Panc1 (cell line): Measurements from ENCODE around the gene MTA1. TPM values are rescaled to one million over a fixed set of nuclear protein-coding genes. Genes with fewer than 3 reads are reported as not detected.

Experiments
- ATAC-seq: fragments of 200-7000 bp; cut with Tn5 transposase; 2 replicates; pipeline ENCODE4 v1.9.1; 2020; ENCODE audit warnings: mild to moderate bottlenecking, moderate library complexity
- BruUV-seq: library from RNA; stranded (reverse); fragments of 400-500 nt; replicated peaks from 2 replicates; lab custom pipeline; 2021; lab: Mats Ljungman, UMichigan
- CTCF ChIA-PET: fragments of 300-600 bp; sonication (Branson Sonifier 250); formaldehyde crosslinking; loops from one replicate; lab custom pipeline; 2022; ENCODE audit warnings: antibody characterized with exemption; lab: Charles Lee
- POLR2A ChIA-PET: fragments of 300-600 bp; sonication (Branson Sonifier 250); formaldehyde crosslinking; loops from one replicate; lab custom pipeline; 2022; ENCODE audit warnings: antibody characterized with exemption; lab: Charles Lee
- DNase-seq: peaks from one replicate; pipeline ENCODE4 v3.0.0-alpha.2; 2010; ENCODE audit warnings: low read depth, low spot score
- H3K27ac ChIP-seq: 2 replicates; pipeline ENCODE4 v1.5.1; 2011; ENCODE audit warnings: mild to moderate bottlenecking, low read length, inconsistent platforms
- H3K27me3 ChIP-seq: fragments of 200-500 bp; sonication (Bioruptor generic); 2 replicates; pipeline ENCODE4 v1.6.0; 2014; ENCODE audit warnings: low read length, inconsistent platforms; ENCODE audit not compliant: control insufficient read depth, insufficient read depth
- H3K36me3 ChIP-seq: fragments of 200-500 bp; sonication (Bioruptor generic); 2 replicates; pipeline ENCODE4 v1.5.1; 2014; ENCODE audit warnings: inconsistent platforms, mild to moderate bottlenecking, low read length, moderate library complexity; ENCODE audit not compliant: control insufficient read depth, insufficient read depth
- H3K4me1 ChIP-seq: 2 replicates; pipeline ENCODE4 v1.5.1; 2011; ENCODE audit warnings: inconsistent platforms, mild to moderate bottlenecking, low read length, moderate library complexity; ENCODE audit not compliant: control insufficient read depth, insufficient read depth
- H3K4me3 ChIP-seq, 2 experiments: 2 replicates each; pipeline ENCODE4 v1.5.1; 2011 to 2012; ENCODE audit warnings: low read depth in 2 of 2, low read length in 2 of 2, mild to moderate bottlenecking in 2 of 2, inconsistent platforms in 1 of 2, moderate library complexity in 1 of 2
- H3K9me3 ChIP-seq: fragments of 200-500 bp; sonication (Bioruptor generic); 2 replicates; pipeline ENCODE4 v1.5.1; 2014; ENCODE audit warnings: low read depth, mild to moderate bottlenecking, inconsistent platforms, low read length, moderate library complexity; ENCODE audit not compliant: control insufficient read depth, insufficient read depth
- CTCF ChIP-seq: fragments of 450-650 bp; IDR thresholded peaks from 2 replicates; pipeline ENCODE4 v1.5.1; 2017; ENCODE audit warnings: mild to moderate bottlenecking
- POLR2AphosphoS5 ChIP-seq: IDR thresholded peaks from 2 replicates; pipeline ENCODE4 v1.6.1; 2012; ENCODE audit warnings: mild to moderate bottlenecking, low read depth, low read length, moderate library complexity
- REST ChIP-seq, 2 experiments: IDR thresholded peaks; 2 replicates each; pipeline ENCODE4 v1.6.1; 2011 to 2012; ENCODE audit warnings: low read depth in 2 of 2, control low read depth in 1 of 2, low read length in 1 of 2, mild to moderate bottlenecking in 1 of 2, moderate library complexity in 1 of 2; ENCODE audit not compliant: insufficient read depth in 1 of 2
- SIN3A ChIP-seq: IDR thresholded peaks from 2 replicates; pipeline ENCODE4 v1.6.1; 2012; ENCODE audit warnings: low read depth, mild to moderate bottlenecking, low read length, moderate library complexity, borderline replicate concordance; ENCODE audit not compliant: insufficient read depth
- TCF7L2 ChIP-seq: IDR thresholded peaks from 2 replicates; pipeline ENCODE4 v1.6.1; 2011; ENCODE audit warnings: mild to moderate bottlenecking, low read depth, low read length, inconsistent platforms
- in situ Hi-C: cut with HindIII; loops from 2 replicates; pipeline ENCODE4 v1.10.0; 2016; ENCODE audit warnings: low sequenced_read_pairs, low pct_unique_long_range_greater_than_20kb
- intact Hi-C: fragments of 100-400 bp; cut with micrococcal nuclease; formaldehyde crosslinking; loops from one replicate; pipeline ENCODE4 v1.10.0; 2022; ENCODE audit not compliant: unreplicated experiment
- total RNA-seq: library from RNA; stranded (reverse); gene quantifications from one replicate; pipeline ENCODE4 v1.2.1, GENCODE V29; 2021; ENCODE audit not compliant: unreplicated experiment

MTA1 gene
- total RNA-seq, 1 experiment from 2014 or later = 105 TPM

- Histone ChIP-seq H3K27me3 (no peaks in the 10 kb centered on the region), H3K4me3 (no peak overlapping the region), H3K4me1 (no peaks in the 10 kb centered on the region), H3K36me3 (no peaks in the 10 kb centered on the region), H3K9me3 (no peaks in the 10 kb centered on the region), H3K27ac (no peak overlapping the region)
- TF ChIP-seq CTCF = no peak
- CTCF ChIA-PET = no interaction called here
- ATAC-seq (no peak), DNase-seq (no peak)
- in situ Hi-C loops (no loop called here), intact Hi-C loops (loop anchor here (10.0 kb wide), 1 partner anchor 109 kb away; the partner anchor contains the start of gene CRIP1)
- no TSS peak for BruUV-seq
- POLR2A ChIA-PET = no interaction called here
Measured at GRCh38 chr14:105375635-105376057, 44.0 kb upstream of the MTA1 start.

- H3K4me1 ChIP-seq = no peaks in the 10 kb centered on the region
- ATAC-seq = peak; percentile 38
- no peaks in the 10 kb centered on the region for H3K9me3 ChIP-seq
- intact Hi-C loops (loop anchor here (10.0 kb wide), 1 partner anchor 108 kb away; the partner anchor contains the start of gene CRIP1), in situ Hi-C loops (no loop called here)
- TF ChIP-seq POLR2AphosphoS5 (no peak; the same call in 1 of the 2 replicates), REST (IDR thresholded peaks at IDR 0.05; ENCODE audit: insufficient read depth in 1 of 2, low read depth in 2 of 2, low read length in 1 of 2) (no peak), CTCF (no peak), SIN3A (no peak), TCF7L2 (no peak)
- H3K27ac ChIP-seq = no peak overlapping the region
- ChIA-PET POLR2A (interaction anchor here (0.5 to 0.6 kb wide), 2 partner anchors 16 to 168 kb away, joined by 4 to 14 read pairs; no protein-coding TSS in a partner anchor), CTCF (no interaction called here)
- H3K4me3 ChIP-seq = no peak overlapping the region
- no peaks in the 10 kb centered on the region for H3K27me3 ChIP-seq
- no peaks in the 10 kb centered on the region for H3K36me3 ChIP-seq
- BruUV-seq = no TSS peak
- no peak for DNase-seq
Measured at GRCh38 chr14:105376521-105377440, 42.8 kb upstream of the MTA1 start.
